Measurements from ENCODE around the gene USP25.

The USP25 gene

DNA sequence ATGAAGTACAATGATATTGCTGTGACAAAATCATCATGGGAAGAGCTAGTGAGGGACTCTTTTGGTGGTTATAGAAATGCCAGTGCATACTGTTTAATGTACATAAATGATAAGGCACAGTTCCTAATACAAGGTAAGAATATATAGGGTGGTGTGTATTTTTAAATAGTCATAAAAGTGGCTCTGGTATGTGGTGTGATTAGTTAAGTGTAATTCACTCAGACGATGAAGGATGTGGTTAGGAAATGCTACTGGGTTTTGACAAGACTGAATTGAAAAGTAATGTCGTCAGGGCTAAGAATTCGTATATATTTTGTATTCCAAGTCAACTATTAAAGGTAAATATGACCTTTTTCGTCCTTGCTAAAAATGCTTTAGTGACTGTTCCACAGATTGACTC, 101.7 kb downstream of the USP25 start:
- TF ChIP-seq CTCF (IDR thresholded peaks at IDR 0.05; ENCODE audit: low read depth, low read length, missing control alignments): no peak
- no peak for DNase-seq
- in situ Hi-C loops (cut with HindIII; ENCODE audit: low pct_ligation_motif_present, low sequenced_read_pairs): no loop called here
- Histone ChIP-seq H3K27ac (no peak overlapping the region), H3K27me3 (replicated peaks) (no peaks in the 10 kb centered on the region), H3K4me3 (ENCODE audit: low read depth, low read length) (no peak overlapping the region), H3K36me3 (replicated peaks) (peaks cover 10% of the 10 kb centered on the region)

DNA sequence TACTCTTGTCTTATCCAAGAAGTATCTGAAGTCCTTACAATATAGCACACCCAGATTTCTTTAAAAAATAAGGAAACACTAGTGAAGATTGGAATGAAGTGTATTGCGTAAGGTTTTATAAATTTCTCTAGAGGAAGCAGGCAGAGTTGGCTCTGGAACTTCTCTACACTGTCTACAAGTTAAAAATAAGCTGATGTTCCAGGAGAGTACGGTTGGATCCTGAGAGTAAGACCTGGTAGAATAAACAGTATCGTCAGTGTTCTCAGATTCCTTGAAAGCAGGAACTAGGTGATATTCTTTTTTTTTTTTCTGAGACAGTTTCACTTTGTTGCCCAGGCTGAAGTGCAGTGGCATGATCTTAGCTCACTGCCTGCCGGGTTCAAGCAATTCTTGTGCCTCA, 107.9 kb downstream of the USP25 start:
- in situ Hi-C loops (cut with HindIII; ENCODE audit: low pct_ligation_motif_present, low sequenced_read_pairs): no loop called here
- no peak for DNase-seq
- no peaks in the 10 kb centered on the region for H3K36me3 ChIP-seq (replicated peaks)

GRCh38 chr21:15839026-15839425, 109.2 kb downstream of the USP25 start:
- no peaks in the 10 kb centered on the region for H3K36me3 ChIP-seq (replicated peaks)
- H3K27me3 ChIP-seq (replicated peaks): no peaks in the 10 kb centered on the region
- in situ Hi-C loops (cut with HindIII; ENCODE audit: low pct_ligation_motif_present, low sequenced_read_pairs): no loop called here
- no peak overlapping the region for H3K4me3 ChIP-seq (ENCODE audit: low read depth, low read length)
- TF ChIP-seq CTCF (IDR thresholded peaks at IDR 0.05; ENCODE audit: low read depth, low read length, missing control alignments): no peak
- H3K27ac ChIP-seq: no peak overlapping the region
- DNase-seq: no peak

More for the DNA sequence above, 107.9 kb downstream of the USP25 start:
- no peaks in the 10 kb centered on the region for H3K27me3 ChIP-seq (replicated peaks)
- H3K4me3 ChIP-seq (ENCODE audit: low read depth, low read length): no peak overlapping the region
- no peak for TF ChIP-seq CTCF (IDR thresholded peaks at IDR 0.05; ENCODE audit: low read depth, low read length, missing control alignments)
- H3K27ac ChIP-seq: no peak overlapping the region

DNA sequence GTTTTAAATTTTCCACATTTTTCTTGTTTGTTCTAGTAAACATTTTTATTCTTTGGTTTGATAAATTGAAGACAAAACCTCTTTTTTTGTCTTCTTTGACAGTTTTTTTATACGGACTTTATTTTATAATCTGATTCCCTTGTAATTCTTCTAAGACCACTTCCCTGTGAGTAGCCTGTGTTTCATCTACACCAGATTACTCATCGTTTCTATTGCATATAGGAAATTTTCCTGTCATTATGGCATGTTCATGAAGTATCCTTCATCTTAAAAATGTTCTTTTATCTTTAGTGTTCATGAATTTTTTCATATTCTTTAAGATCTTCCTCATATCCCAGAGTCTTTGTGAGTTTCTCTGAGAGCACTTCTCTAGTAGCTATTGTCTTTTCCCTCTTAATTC, 109.8 kb downstream of the USP25 start:
- Histone ChIP-seq H3K27ac (peak overlapping the region; percentile 7), H3K27me3 (replicated peaks) (no peaks in the 10 kb centered on the region), H3K4me3 (ENCODE audit: low read depth, low read length) (no peak overlapping the region), H3K36me3 (replicated peaks) (no peaks in the 10 kb centered on the region)
- no peak for TF ChIP-seq CTCF (IDR thresholded peaks at IDR 0.05; ENCODE audit: low read depth, low read length, missing control alignments)
- in situ Hi-C loops (cut with HindIII; ENCODE audit: low pct_ligation_motif_present, low sequenced_read_pairs): no loop called here
- DNase-seq: no peak

DNA sequence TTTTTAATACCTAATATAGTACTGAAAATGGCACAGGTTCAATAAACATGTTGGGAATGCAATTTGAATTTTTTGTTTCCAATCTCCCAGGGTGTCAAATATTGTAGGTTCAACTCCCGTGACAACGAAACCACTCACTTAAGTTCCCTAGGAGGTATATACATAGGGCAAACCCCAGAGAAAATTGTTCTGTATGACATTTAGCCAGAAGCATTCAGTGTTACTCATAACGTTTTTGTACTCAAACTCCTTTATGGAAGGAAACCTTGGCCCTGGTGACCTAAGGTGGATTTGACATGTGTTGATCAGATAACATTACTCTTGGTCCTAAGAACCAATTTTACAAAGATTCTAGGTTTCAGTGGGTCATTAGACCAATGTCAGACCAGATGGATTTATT, 110.6 kb downstream of the USP25 start:
- no peak for DNase-seq
- in situ Hi-C loops (cut with HindIII; ENCODE audit: low pct_ligation_motif_present, low sequenced_read_pairs): no loop called here
- Histone ChIP-seq H3K36me3 (replicated peaks) (no peaks in the 10 kb centered on the region), H3K27ac (peak overlapping the region; percentile 19), H3K27me3 (replicated peaks) (no peaks in the 10 kb centered on the region), H3K4me3 (ENCODE audit: low read depth, low read length) (no peak overlapping the region)
- TF ChIP-seq CTCF (IDR thresholded peaks at IDR 0.05; ENCODE audit: low read depth, low read length, missing control alignments): no peak

DNA sequence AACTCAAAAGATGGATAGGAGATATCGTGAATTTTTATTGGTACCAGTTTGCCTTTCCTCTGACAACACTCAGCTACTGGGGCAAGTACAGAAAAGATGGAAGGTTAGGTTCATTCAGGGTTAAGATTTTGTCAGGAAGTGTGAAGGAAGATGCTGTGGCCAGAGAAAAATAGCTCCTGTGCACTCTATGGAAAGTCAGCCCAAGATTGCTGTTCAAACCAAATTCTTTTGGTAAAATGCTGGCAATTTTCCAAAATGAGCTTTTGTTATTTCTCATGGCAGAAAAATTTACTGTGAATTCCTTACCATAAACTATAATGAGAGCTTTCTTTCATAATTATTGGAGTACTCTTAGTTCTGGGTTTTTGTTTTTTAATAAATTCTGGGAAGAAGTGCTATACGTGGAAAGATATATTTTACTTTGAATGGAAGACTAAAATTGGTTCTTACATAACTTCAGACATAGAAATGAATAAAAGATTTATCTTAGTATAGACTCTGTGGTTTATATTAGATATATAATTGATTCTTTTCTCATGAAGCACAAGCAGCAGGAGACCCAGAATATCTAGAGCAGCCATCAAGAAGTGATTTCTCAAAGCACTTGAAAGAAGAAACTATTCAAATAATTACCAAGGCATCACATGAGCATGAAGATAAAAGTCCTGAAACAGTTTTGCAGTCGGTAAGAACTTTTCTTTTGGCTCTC, 112.2 kb downstream of the USP25 start:
- in situ Hi-C loops (cut with HindIII; ENCODE audit: low pct_ligation_motif_present, low sequenced_read_pairs): no loop called here
- Histone ChIP-seq H3K4me3 (ENCODE audit: low read depth, low read length) (no peak overlapping the region), H3K36me3 (replicated peaks) (no peaks in the 10 kb centered on the region), H3K27ac (peak overlapping the region; percentile 41), H3K27me3 (replicated peaks) (no peaks in the 10 kb centered on the region)
- TF ChIP-seq CTCF (IDR thresholded peaks at IDR 0.05; ENCODE audit: low read depth, low read length, missing control alignments): no peak
- peak; percentile 56 for DNase-seq
